ENCODE measurements around the gene PIGC. TPM values are rescaled to one million over a fixed set of nuclear protein-coding genes. Genes with fewer than 3 reads are reported as not detected.

Gene PIGC
- total RNA-seq, 1 donor from 2014 or later = 18.8 TPM

DNA sequence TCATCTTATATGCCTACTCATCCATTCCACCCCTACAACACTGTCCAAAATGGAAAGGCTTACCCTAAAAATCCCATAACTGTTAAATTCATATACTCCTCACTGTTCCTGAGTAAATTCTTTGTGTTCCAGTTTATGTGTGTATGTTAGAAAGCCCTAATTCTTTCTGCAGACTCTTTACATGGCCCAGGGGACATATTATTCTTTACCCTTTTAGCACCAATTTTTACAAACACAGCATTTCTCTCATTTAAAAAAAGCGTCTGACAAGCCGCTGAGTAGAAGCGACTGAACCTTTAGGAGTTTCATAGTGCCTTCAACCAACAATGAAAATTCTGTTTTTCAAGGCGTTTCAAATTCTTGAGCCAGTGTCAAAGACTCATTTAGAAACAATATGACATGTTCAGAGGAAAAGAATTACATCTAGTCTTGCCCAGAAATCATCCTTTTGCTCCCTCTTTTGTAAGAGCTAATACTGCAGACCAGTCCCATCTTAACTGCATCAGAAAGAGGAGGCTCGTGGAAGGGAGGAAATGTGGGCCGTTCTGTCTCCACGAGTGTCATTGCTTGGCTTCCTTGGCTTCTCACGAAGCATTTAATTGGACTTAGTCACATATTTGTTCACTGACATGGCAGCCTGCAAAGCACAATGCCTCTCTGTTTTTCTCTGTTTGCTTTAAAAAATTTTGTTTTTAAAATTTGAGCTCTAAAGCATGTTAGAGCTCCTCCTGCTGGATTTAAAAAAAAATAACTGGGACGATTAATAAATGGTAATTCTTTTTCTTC, 44.7 kb downstream of the PIGC start:
- peak; percentile 71 to 91 for DNase-seq (ENCODE audit: low read depth in 2 of 2)

DNA sequence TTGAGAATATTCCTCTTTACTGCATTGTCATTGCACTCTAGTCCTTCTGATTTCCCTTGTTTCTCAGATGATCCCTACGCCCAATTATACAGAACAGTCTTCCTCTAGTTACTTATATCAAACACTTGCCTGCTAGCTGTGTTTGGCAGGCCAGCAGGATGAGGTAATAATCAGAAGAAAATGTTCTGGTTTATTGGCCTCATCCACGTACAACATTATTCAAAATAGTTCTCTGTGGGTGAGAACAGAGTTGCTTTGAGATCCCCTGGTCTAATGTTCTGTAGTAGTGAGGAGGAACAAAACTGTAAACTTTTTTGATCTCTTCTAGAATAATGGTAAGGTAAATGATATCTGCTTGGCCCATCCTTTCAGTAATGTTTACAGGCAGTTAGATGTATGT, 45.7 kb downstream of the PIGC start:
- DNase-seq (ENCODE audit: low read depth in 2 of 2) = no peak

DNA sequence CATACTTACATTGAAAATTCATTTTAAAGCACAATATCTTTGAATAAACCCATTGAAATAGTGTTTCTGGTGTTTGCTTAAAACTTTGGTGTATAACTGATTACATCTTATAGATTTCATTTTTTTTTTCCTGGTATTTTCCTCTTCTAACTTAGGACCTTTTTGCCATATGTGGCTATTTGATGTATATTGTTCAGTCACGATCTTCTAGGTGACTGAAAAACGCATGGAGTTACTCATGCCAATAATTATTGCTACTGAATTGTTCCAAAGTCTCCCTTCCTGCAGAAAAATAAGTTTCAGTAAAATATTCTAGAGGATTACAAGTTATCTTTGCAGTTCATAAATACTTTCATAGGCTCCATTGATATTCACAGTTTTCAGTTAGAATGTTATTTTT, 46.2 kb downstream of the PIGC start:
- DNase-seq (ENCODE audit: low read depth in 2 of 2) = no peak

DNA sequence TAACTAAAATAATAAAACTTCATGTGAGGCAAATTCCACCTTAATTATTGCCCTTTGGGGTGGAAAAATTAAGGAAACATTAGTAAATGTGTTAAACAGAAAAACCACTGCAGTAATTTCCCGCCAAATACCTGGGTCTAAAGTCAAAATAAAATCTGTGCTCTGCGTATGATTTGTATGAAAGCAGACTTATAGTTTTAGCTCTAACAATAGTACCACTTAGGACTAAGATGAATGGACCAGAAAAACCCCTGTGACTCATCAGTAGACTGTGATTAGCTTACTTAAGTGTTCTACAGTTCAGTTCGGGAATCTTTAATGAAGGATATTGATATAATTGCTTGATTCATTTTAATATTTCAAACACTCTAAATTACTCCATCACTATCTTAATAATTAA, 46.6 kb downstream of the PIGC start:
- DNase-seq (ENCODE audit: low read depth in 2 of 2) = peak in 1 of 2 donors; percentile 86

GRCh38 chr1:172395576-172395975, 48.3 kb downstream of the PIGC start:
- DNase-seq (ENCODE audit: low read depth in 2 of 2) = no peak

GRCh38 chr1:172394811-172395210, 49.1 kb downstream of the PIGC start:
- DNase-seq (ENCODE audit: low read depth in 2 of 2) = no peak

DNA sequence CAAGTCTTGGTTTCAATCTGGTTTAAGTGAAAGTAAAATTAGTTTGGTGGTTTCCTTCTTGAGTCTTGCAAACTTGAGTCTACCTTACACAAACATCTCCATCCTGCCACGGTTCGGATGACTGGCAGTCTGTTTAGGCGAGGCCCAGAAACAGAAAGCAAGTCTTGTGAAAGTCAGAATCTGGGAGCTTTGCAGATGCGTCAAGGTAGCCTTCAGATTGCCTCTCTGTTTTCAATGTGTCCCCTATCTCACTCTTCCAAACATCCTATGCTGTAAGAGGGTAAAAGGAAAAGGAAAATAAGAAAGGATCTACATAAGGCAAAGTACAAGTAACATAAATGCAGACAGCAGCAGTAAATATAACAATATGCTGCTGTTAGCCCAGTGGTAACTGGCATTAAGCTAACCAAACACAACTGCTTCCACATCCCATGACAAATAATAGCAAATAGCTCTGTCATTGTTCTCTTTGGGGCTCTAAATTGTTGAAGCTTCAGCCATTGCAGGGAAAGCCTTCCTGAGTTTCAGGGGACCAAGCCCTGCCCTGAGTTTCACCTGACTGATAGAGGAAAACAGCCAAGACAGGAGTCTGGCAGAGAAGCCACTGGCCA, 49.6 kb downstream of the PIGC start:
- DNase-seq (ENCODE audit: low read depth in 2 of 2) = peak; percentile 45 to 69

DNA sequence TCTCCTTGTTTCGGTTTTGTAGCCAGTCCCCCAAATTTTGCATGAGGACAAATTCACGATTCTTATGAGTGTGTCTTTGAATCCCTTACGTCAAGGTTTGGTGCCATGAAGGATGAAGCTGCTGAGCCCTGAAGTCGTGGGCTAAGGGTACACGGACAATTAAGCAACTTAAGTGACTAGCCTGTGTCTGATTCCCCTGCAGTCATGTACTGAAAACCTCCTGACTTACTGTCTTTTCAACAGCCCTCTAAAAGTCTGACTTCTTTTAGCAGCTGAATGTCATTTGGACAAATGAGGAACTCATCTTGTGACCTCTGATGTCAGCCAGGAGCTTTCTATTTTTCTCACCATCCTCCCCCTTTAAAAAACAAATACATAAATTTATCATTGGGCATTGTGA, 50.5 kb downstream of the PIGC start:
- DNase-seq (ENCODE audit: low read depth in 2 of 2) = no peak

GRCh38 chr1:172391976-172392375, 51.9 kb downstream of the PIGC start:
- no peak for DNase-seq (ENCODE audit: low read depth in 2 of 2)

Other genes starting within 250 kb of the PIGC start
- not detected in 2 replicates for gene C1orf105, start 23.4 kb downstream of the PIGC start, total RNA-seq
- gene SUCO, start 89.1 kb upstream of the PIGC start, total RNA-seq = 12.9 TPM in 2 replicates
- not detected in 2 replicates for gene FASLG, start 215.0 kb upstream of the PIGC start, total RNA-seq